ENCODE measurements around the gene ZNF778. TPM values are rescaled to one million over a fixed set of nuclear protein-coding genes. Genes with fewer than 3 reads are reported as not detected.

The ZNF778 gene
- total and polyA plus RNA-seq, 2 donors (not counting 1 experiment from before 2014, with no cell fraction given): 4.3 to 9.4 TPM

- H3K9me3 ChIP-seq (ENCODE audit: control insufficient read depth, insufficient read depth, low read depth, low read length): no peaks in the 10 kb centered on the region
- no peaks in the 10 kb centered on the region for H4K20me1 ChIP-seq (ENCODE audit: control insufficient read depth, extremely low read depth, insufficient read depth, low read length)
- no peaks in the 10 kb centered on the region for H3K27me3 ChIP-seq (ENCODE audit: control insufficient read depth, insufficient read depth, low read length)
- H3K4me3 ChIP-seq (replicated peaks in 1 of 4; ENCODE audit: control extremely low read depth in 1 of 4, insufficient read depth in 1 of 4, low read depth in 3 of 4, low read length in 4 of 4): no peak overlapping the region
- peaks cover 30% of the 10 kb centered on the region for H3K36me3 ChIP-seq (ENCODE audit: control insufficient read depth, insufficient read depth, low read length)
- TF ChIP-seq EZH2 (IDR thresholded peaks at IDR 0.05; ENCODE audit: low read length, missing control alignments) (no peak), CTCF (conservative IDR thresholded peaks at IDR 0.05 in 1 of 2, IDR thresholded peaks at IDR 0.05 in 1 of 2; ENCODE audit: low read depth in 1 of 2, low read length in 2 of 2) (no peak)
- H3K4me2 ChIP-seq (ENCODE audit: extremely low read depth, insufficient read depth, low read length): no peak overlapping the region
- H3K4me1 ChIP-seq (ENCODE audit: control insufficient read depth, extremely low read depth, insufficient read depth, low read length): peaks cover 2% of the 10 kb centered on the region
- H3K9ac ChIP-seq (ENCODE audit: insufficient read depth, low read length): no peak overlapping the region
- DNase-seq (ENCODE audit: low read depth in 2 of 2): no peak
- no peak overlapping the region for H2AFZ ChIP-seq (ENCODE audit: low read length)
- H3K79me2 ChIP-seq (ENCODE audit: control insufficient read depth, insufficient read depth, low read length): peaks cover 2% of the 10 kb centered on the region
- no peak overlapping the region for H3K27ac ChIP-seq (ENCODE audit: insufficient read depth, low read length)
Observed at GRCh38 chr16:89272631-89273030, 55.1 kb downstream of the ZNF778 start.

- no peaks in the 10 kb centered on the region for H4K20me1 ChIP-seq (ENCODE audit: control insufficient read depth, extremely low read depth, insufficient read depth, low read length)
- TF ChIP-seq CTCF (conservative IDR thresholded peaks at IDR 0.05 in 1 of 2, IDR thresholded peaks at IDR 0.05 in 1 of 2; ENCODE audit: low read depth in 1 of 2, low read length in 2 of 2) (no peak), EZH2 (IDR thresholded peaks at IDR 0.05; ENCODE audit: low read length, missing control alignments) (no peak)
- no peak overlapping the region for H3K4me2 ChIP-seq (ENCODE audit: extremely low read depth, insufficient read depth, low read length)
- H3K27me3 ChIP-seq (ENCODE audit: control insufficient read depth, insufficient read depth, low read length): no peaks in the 10 kb centered on the region
- no peaks in the 10 kb centered on the region for H3K9me3 ChIP-seq (ENCODE audit: control insufficient read depth, insufficient read depth, low read depth, low read length)
- DNase-seq (ENCODE audit: low read depth in 2 of 2): no peak
- peaks cover 2% of the 10 kb centered on the region for H3K79me2 ChIP-seq (ENCODE audit: control insufficient read depth, insufficient read depth, low read length)
- no peak overlapping the region for H3K9ac ChIP-seq (ENCODE audit: insufficient read depth, low read length)
- peaks cover 2% of the 10 kb centered on the region for H3K4me1 ChIP-seq (ENCODE audit: control insufficient read depth, extremely low read depth, insufficient read depth, low read length)
- peaks cover 40% of the 10 kb centered on the region for H3K36me3 ChIP-seq (ENCODE audit: control insufficient read depth, insufficient read depth, low read length)
- H2AFZ ChIP-seq (ENCODE audit: low read length): no peak overlapping the region
- no peak overlapping the region for H3K27ac ChIP-seq (ENCODE audit: insufficient read depth, low read length)
- no peak overlapping the region for H3K4me3 ChIP-seq (replicated peaks in 1 of 4; ENCODE audit: control extremely low read depth in 1 of 4, insufficient read depth in 1 of 4, low read depth in 3 of 4, low read length in 4 of 4)
Observed at GRCh38 chr16:89273741-89274472, 56.4 kb downstream of the ZNF778 start.

- Histone ChIP-seq H3K9me3 (ENCODE audit: control insufficient read depth, insufficient read depth, low read depth, low read length) (no peaks in the 10 kb centered on the region), H3K27me3 (ENCODE audit: control insufficient read depth, insufficient read depth, low read length) (no peaks in the 10 kb centered on the region), H3K9ac (ENCODE audit: insufficient read depth, low read length) (no peak overlapping the region), H2AFZ (ENCODE audit: low read length) (no peak overlapping the region), H3K36me3 (ENCODE audit: control insufficient read depth, insufficient read depth, low read length) (peaks cover 40% of the 10 kb centered on the region), H3K4me2 (ENCODE audit: extremely low read depth, insufficient read depth, low read length) (no peak overlapping the region), H3K4me1 (ENCODE audit: control insufficient read depth, extremely low read depth, insufficient read depth, low read length) (peaks cover 2% of the 10 kb centered on the region), H4K20me1 (ENCODE audit: control insufficient read depth, extremely low read depth, insufficient read depth, low read length) (no peaks in the 10 kb centered on the region), H3K27ac (ENCODE audit: insufficient read depth, low read length) (no peak overlapping the region), H3K79me2 (ENCODE audit: control insufficient read depth, insufficient read depth, low read length) (peaks cover 2% of the 10 kb centered on the region), H3K4me3 (replicated peaks in 1 of 4; ENCODE audit: control extremely low read depth in 1 of 4, insufficient read depth in 1 of 4, low read depth in 3 of 4, low read length in 4 of 4) (no peak overlapping the region)
- no peak for TF ChIP-seq EZH2 (IDR thresholded peaks at IDR 0.05; ENCODE audit: low read length, missing control alignments)
- TF ChIP-seq CTCF (conservative IDR thresholded peaks at IDR 0.05 in 1 of 2, IDR thresholded peaks at IDR 0.05 in 1 of 2; ENCODE audit: low read depth in 1 of 2, low read length in 2 of 2): no peak
- no peak for DNase-seq (ENCODE audit: low read depth in 2 of 2)
Observed at GRCh38 chr16:89274561-89275283, 57.2 kb downstream of the ZNF778 start.
